Stimulated activated CD4-positive, alpha-beta T cell treated with anti-CD3 and anti-CD28 coated beads, TNF-alpha, amount 100 ng/mL, for 4 hours (primary cell): ENCODE measurements around the gene CDT1.
"Not testable (repeated sequence)": the region's sequence is repeated elsewhere in the genome, so short reads cannot be mapped to it uniquely, and the experiment has no call there.

Source experiments
- DNase-seq, 3 experiments: peaks; one replicate each; pipeline ENCODE4 v3.0.0-alpha.2; 2020; ENCODE audit warnings: low read depth in 3 of 3

The CDT1 gene

DNA sequence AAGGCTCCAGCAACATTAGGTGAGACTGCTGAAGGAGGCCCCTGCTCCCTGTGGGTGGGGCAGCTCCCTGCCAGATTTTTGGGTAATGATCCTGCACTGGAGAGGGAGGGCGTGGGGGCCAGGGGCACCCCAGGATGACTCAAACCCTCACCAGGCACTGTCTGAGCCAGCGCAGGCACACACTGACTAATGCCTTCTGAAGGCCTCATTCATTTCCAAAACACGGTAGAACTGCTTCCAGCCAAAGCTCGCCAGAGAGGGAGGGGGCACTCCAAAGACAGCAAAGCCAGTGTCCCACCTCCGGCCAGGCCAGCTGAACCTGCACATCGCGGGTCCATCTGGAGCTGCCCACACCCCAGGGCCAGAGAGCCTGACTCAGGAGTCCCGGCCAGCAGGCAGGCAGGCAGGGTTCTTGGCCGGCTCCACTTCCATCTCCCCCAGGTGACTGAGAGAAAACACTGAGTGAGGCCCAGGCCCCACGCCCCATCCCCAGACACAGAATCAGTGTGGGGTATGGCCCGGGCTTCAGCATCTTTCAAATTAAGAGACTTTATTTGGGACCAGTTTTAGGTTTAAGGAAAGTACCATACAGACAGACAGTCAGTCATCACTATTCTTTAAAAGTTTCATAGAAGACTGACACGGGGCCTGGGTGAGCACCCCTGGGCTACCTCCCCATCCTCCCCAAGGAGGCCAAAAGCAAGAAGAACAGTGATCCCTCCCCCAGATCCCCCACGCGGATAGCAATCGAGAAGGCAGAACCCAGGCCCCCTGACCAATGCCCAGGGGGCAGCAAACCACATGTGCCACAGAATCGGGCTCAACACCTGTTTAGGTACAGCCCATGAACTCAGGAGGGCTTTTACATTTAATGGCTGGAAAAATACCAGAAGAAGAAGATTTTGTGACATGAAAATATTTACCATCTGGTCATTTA lies 20.9 kb upstream of the CDT1 start:
- DNase-seq, result peak; percentile 60 to 64 (median 60)

DNA sequence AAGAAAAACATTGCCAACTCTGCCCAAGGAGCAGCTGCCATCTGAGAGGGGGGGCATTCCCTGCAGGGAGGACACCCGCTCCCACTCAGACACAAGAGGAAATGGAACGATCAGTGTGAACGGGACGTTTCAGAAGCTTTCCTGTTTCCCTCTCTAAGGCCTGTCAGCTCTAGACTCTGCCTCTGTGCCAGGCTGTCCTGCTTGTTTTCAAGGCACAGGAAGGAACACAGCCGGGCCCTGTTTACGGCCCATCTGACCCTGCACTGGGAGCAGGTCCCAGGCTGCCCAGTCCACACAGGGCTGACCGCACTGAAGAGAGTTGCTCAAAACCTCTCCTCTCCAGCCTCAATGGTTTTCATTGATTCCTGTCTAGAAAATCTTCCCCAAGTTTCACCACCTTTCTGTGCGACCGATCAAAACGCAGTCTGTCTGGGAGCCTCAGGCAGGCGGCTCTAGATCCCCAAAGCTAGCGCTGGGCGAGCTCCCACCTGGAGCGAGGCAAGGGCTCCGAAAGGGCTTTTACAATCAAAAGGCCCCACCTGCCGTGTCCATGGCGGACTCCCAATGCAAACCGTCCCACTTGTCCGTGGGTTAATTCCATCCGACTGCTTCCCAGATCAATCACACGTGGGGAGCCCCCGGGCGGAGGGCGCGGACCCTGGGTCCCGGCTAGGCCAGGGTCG lies 20.1 kb upstream of the CDT1 start:
- DNase-seq, result no peak

DNA sequence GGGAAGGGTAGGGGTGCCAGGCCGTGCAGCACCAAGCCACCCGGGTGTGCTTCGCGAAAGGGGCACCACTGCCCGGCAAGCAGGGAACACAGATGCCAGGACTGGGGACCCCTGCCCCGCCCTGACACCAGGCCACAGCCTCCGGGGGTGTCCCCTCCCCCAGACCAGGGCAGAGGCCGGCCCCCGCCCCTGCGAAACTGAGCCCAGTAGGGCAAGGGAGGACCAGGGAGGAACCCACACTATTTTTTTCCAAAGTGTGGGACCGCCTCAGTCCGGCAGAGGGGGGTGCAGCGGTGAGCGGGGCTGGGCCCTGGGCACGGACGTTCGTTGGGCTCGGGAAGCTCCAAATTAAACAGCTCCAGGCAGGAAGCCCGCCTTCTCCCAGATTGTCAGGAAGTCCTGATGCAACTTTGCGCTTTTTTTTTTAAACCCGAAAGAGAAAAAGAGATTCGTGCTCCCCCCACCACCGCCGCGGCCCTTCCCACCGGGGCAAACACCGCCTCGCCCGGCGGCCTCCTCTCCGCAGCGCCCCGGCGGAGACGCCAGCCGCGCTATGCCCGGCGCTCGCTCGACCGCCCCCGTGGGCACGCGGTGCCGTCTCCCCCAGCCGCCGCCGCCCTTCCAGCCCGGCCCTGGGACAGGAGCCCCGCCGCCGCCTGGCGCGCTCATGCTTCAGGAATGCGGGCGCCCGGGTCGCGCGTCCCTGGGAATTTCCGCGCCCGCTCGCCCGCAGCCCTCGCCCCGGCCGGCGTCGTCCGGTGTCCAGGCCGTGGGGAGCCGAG lies 19.3 kb upstream of the CDT1 start:
- no peak for DNase-seq

DNA sequence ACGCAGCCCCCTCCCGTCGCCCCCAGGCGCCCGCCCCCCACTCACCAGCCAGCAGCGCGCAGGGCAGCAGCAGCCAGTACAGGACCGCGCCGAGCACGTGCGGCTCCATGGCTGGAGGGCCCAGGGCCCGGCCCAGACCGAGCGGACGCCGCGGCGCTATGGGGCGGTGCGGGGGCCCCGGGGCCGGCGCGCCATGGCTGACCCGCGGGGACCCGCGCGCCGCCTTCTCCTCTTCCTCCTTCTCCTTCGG lies 18.8 kb upstream of the CDT1 start:
- no peak for DNase-seq

DNA sequence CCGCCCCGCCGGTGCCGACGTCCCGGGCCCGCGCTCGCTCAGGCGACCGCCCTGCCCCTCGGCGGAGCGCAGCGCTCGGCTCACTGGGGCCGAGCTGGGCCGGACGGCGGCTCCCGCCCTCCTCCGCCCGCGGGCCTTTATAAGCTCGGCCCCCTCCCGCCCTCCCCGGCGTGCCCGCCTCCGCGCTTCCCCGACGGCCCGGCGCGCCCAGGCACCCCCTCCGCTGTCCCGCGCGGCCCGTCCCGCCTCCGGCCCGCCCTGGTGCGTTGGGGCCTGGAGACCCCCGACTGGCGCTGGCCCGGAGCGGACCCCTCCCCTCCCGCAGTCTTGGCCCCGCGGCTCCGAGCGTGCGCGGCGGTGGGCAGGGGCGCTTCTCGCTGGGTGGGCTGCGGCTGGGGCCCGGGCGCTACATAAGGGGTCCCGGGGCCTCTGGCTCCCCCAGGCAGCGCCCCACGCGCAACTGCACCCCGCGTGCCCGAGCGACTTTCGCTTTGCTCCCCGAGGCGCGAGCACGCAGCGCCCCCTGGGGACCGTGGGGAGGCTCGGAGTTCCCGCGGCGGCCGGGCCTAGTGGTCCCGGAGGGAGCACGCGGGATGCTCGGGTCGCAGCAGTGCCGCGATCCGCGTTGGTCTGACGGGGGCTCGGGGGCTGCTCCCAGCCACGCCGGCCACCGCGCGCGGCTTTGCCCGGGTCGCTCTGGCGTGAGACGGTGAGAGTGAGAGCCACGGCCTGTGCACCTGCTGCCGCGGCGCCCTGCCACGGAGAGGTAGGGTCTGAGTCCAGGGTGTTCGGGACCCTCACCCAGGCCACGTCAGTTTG lies 18.3 kb upstream of the CDT1 start, which contains the start of gene PIEZO1:
TSS of gene PIEZO1 (minus strand) at position 115 of the 819 bp plus-strand sequence. CDS start 256 bp downstream, outside the sequence.
- DNase-seq, result peak; percentile 77 to 80 (median 77)

DNA sequence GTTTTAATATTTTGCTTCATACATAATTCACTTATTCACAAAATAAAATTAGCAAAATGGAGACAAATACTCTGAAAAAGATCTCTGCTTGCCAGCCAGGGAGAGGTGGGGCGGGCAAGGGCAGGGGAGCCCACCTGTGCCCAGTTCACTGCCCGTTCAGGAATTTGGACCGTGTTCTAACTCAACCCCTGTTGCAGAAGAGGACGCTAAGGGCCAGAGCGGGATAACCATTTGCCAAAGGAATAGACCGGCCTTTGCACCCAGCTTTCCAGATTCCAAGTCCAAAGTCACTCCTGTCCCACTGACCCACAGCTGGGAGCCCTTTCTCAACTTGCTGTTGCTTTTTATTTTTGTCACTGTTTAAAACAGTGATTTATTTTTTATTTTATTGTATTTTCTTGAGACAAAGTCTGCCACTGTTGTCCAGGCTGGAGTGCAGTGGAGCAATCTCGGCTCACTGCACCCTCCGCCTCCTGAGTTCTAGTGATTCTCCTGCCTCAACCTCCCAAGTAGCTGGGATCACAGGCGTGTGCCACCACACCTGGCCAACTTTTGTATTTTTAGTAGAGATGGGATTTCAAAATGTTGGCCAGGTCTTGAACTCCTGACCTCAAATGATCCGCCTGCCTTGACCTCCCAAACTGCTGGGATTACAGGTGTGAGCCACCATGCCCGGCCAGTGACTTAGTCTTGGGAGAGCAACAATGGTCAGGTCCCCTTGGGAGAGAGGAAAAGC lies 15.8 kb upstream of the CDT1 start:
- DNase-seq, result no peak

DNA sequence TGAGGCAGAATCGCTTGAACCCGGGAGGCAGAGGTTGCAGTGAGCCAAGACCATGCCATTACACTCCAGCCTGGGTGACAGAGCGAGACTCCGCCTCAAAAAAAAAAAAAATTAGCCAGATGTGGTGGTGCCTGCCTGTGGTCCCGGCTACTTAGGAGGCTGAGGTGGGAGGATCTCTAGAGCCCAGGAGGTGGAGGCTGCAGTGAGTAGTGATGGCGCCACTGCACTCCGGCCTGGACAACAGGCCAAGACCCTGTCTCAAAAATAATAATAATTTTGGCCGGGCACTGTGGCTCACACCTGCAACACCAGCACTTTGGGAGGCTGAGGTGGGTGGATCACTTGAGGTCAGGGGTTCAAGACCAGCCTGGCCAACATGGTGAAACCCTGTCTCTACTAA lies 14.8 kb upstream of the CDT1 start:
- DNase-seq, result not testable (repeated sequence)

DNA sequence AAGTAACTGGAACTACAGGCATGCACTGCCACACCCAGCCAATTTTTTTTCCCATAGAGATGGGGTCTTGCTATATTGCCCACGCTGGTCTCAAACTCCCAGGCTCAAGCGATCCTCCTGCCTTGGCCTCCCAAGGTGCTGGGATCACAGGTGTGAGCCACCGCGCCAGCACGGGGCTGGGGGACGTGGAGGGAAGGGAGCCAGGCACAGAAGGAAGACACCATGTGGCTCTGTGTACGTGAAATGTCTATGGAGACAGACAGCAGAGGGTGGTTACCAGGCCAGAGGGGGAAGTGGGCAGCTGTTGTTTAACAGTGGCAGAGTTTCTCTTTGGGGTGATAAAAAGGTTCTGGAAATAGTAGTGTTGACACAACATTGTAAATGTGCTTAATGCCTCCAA lies 14.0 kb upstream of the CDT1 start:
- no peak for DNase-seq

DNA sequence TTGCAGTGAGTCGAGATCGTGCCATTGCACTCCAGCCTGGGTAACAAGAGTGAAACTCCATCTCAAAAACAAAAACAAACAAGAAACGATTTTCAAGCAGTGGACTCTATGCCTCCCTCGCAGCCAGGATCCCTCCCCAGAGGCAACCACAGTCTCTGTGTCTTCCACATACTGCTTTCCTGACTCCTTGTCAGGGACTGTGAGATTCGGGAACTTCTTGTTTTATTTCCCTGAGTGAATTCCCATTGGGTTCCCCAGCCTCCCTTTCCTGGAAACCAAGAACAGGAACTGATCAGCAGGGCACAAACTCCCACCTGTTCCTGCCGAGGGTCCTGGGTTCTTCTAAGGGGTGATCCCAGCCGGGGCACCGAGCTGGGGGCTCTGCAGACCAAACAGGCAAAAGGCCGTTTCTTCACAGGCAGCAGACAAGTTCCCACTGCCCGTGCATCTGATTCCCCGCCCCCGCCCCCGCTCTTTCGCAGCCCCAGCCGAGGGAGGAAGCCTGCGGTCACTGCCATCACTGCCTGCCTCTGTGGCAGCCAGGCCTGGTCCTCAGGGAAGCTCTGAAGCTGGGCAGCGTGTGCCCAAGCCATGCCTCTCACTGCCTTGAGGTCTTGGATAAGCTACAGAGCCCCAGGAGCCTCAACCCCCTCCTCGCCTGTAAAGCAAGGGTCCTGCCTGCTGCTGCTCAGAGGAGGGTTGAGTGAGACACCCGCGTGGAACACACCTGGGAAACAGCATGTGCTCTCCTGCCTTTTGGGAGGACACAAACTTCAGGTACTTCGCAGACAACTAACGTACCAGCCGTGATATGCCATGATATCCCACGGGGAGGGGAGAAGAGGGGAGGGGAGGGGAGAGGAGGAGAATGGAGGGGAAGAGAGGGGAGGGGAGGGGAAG lies 13.0 kb upstream of the CDT1 start:
- DNase-seq, result peak in 1 of 3 experiments; percentile 46

DNA sequence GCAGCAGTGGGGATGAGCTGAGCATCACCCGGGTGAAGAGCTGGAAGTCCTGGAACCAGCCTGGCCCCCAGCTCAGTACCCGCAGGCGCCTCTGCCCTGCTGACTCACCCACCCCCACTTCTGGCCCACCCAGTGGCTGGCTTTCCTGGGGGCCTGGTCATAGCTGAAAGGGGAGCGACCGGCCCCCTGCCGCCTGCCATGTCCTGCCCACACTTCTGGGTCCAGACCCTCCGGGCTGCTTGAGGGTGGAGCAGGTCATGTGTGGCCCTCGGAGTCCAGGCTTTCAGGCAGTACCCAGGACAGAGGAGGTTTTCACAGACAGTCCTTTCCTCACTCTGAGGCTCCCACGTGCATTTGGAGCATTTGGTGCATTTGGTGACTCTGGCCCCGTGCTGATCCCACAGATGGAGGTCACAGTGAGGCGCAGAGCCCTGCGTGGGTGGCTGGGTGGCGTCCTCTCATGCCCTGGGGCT lies 11.5 kb upstream of the CDT1 start:
- DNase-seq, result no peak

DNA sequence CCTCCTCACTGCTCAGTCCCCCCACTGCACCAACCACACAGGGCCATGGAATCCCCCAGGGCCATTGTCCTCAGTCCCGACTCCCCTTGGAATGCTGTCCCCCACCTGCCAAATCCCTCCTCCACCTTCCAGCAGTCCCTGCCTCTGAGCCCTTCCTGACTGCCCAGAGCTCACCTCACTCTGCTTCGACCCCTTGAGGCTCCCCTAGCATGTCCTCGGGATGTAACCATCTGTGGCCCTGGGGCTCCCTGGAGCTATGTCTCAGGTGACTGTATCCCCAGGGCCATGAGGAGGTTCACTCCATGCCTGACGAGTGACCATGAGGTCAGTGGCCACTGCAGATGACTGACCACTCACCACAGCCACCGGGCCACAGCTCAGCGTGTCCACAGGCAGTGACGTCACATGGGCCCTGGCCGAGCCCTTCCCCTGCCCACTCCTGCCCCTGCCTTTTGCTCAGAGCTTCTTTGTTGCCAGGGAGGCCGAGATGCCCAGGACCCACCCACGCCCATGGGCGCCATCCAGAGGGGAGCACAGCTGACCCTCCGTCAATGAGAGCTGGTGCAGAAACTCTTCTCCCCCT lies 10.8 kb upstream of the CDT1 start:
- no peak for DNase-seq

DNA sequence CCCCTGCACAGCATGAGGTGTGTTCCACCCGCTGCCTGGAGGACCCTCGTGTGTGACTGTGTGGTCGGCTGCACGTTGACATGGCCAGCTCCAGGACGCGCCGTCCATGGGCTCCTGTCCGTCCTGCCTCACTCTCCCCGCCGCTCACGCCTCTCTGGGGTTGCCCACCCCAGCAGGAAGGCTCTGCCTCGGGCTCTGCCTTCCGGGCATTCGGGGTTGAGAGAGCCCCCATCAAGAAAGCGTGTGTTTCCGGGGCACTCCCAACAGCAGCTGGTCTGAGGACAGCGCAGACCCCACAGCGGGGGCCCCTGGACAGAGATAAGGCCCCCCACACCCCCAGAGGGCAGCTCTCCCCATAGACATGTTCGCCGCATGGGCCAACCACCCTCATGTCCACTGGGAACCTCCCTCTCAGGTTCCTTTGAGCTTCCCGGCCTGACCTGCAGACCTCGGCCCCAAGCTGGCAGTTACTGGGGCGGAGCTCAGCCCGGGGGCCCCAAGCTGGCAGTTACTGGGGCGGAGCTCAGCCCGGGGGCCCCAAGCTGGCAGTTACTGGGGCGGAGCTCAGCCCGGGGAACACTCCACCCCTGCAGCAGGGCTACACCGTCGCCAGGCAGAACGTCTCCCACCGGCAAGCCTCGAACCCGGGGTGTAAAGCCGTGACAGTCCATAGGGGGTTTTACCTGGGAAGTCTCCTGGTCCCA lies 10.2 kb upstream of the CDT1 start:
- no peak for DNase-seq

DNA sequence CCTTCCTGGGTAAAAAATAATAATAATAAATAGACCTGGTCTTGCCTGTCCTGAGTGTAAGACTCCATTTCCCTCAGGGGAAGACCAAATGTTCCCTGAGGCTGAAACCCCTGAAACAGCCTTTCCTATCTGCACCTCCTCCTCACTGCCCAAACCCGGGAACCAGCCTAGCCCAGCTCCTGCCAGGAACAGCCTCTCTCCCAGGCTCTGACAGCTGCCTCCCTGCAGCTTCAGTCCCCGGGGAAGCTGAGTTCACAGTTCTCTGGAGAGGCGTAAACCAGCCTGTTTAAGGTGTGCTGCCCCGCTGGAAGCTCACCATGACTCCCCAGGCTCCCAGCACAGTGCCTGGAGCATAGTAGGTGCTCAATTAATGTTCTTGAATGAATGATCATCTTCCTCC lies 7.3 kb upstream of the CDT1 start:
- DNase-seq, result no peak

DNA sequence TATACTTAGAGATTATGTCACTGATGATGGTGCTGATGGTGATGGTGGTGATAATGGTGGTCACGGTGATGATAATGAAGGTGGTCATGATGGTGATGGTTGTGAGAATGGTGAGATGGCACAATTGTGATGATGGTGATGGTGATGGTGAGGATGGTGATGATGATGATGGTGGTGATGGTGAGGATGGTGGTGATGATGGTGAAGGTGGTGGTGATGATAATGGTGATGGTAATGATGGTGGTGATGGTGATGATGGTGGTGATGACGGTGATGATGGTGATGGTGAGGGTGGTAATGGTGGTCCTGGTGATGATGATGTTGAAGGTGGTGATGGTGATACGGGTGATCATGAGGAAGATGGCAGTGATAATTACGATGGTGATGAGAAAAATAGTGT lies 5.5 kb upstream of the CDT1 start:
- no peak for DNase-seq

DNA sequence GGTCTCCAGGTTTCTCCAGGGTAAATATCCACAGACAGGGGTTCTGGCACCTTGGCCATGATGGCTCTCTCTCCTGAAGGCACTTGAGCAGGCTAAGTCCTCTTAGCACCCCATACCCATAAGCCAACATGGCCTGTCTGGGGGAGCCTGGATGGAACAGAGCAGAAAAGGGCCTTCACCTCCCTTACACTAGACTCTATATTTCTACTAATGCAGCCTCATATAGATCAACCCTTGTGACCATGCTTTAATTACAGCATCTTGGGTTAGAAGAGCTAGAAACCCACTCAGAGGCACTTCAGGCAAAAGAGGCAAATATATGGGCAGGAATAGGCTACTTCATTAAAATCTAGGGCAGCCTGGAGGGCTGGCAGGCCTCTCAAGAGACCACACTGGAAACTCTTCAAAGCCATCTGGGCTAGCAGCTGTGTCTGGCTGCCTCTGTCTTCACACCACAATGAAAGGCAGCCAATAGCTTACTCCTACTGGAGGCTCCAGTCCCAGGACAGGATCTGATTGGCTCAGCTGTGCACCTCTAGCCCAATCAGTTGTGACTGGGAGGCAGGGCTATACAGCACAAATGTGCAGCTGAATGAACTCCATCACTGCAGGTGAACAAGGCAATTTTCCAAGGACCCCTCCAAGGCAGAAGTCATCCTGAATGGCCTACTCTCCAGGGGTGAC lies 4.7 kb upstream of the CDT1 start:
- no peak for DNase-seq

DNA sequence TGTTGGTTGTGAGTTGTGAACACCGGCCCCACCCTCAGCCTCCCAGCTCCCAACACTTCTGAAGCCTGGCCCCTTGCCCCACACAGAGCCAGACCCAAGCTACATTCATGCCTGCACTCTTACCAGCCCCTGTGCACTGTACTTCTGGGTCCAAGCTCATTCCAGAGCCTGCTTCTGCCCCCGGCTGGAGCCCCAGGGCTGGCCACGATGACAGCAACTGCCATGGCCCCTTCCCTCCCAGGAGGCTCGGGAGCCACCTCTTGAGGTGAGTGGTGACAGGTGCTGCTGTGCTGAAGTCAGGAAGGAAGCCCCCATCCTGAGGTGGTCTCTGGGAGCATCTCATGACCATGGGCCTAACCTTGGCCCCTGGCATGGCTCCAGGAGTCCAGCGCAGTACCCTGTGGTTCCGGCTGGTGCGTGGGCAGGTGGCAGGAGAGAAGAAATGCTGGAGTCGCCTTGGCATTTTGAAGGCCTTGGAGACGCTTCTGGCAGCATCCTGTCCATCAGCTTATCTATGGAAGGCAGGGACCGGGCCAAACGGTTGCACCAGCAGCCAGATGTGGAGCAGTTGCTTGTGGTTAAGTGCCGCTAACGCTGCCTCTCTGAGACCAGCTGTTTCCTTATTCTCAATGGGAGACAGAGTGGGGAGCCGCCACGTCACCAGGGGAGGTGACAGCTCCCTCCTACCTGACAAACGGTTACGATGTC lies 3.9 kb upstream of the CDT1 start:
- no peak for DNase-seq

DNA sequence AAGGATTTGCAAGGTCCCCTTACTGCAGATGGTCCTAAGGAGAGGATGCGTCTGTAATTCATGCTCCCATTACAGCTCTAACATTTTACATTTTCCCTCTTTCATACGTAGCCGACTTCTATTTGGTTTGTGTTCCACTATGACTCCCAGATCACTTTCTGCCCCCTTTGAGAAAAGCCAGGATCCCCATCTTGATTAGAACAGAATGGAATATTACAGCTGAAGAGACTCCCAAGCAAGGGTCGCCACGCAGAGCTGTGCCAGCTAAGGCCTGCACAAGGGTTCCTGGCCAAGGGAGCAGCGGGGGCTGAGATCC lies 3.4 kb upstream of the CDT1 start:
- no peak for DNase-seq

DNA sequence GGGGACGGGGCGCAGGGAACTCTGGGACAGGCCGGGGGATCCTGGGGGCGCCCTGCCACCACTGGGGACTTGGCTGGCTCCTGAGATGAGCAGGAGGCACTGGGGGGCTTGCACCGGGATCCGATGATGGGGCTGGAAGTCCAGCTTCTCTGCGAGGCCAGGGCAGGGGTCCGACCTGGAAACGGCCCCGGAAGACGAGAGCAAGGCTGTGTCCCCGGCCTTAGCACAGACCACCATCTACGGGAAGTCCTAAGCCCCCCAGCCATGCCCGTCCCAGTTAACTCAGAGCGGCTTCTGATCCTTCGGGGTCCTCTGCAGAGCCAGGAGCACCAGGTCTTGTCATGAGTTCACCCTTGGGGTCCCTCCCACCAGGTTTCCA lies 573 bp downstream of the CDT1 start:
- DNase-seq, result no peak
